GM12865 (cell line): ENCODE results near the gene DPYSL3.

ENCODE experiments used
- DNase-seq: peaks from one replicate; pipeline ENCODE4 v3.0.0; 2010; ENCODE audit warnings: low read depth
- H3K4me3 ChIP-seq: 2 replicates; pipeline ENCODE4 v1.5.1; 2011; ENCODE audit warnings: mild to moderate bottlenecking, low read depth, low read length, control low read depth
- TF ChIP-seq, protein P1 (sequence below): IDR thresholded peaks from 2 replicates; pipeline ENCODE4 v1.5.1; 2011; ENCODE audit warnings: low read length, control low read depth, low read depth, inconsistent platforms; ENCODE audit not compliant: insufficient read depth; ENCODE audit errors: missing control alignments

Gene DPYSL3

DNA sequence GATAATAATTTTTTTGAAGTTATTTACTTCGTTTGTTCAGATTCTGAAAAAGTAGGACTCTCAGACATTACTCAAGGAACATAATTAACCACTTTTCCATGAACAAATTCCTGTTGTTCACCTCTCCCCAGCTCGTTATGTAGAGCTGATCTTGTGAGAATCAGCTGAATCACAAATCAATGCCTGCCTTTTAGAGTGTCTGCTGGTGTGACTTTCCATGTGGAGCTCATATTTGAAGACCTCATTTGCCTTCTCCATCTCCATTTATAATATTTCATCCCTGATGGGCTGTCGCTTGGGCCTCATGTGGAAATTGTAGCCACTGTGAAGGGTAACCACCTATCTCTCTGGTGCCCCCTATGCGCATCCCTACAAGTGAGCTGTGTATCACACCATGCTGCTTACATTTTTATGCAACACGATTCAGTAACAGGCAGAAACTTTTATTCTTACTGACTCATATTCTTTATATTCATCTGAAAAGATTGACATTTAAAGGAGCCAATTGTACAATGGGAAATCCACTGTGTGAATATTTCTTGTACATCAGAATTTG is 163.8 kb downstream of the DPYSL3 start:
- no peak overlapping the region for H3K4me3 ChIP-seq
- no peak for DNase-seq
- TF ChIP-seq, protein P1, sequence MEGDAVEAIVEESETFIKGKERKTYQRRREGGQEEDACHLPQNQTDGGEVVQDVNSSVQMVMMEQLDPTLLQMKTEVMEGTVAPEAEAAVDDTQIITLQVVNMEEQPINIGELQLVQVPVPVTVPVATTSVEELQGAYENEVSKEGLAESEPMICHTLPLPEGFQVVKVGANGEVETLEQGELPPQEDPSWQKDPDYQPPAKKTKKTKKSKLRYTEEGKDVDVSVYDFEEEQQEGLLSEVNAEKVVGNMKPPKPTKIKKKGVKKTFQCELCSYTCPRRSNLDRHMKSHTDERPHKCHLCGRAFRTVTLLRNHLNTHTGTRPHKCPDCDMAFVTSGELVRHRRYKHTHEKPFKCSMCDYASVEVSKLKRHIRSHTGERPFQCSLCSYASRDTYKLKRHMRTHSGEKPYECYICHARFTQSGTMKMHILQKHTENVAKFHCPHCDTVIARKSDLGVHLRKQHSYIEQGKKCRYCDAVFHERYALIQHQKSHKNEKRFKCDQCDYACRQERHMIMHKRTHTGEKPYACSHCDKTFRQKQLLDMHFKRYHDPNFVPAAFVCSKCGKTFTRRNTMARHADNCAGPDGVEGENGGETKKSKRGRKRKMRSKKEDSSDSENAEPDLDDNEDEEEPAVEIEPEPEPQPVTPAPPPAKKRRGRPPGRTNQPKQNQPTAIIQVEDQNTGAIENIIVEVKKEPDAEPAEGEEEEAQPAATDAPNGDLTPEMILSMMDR = no peak

DNA sequence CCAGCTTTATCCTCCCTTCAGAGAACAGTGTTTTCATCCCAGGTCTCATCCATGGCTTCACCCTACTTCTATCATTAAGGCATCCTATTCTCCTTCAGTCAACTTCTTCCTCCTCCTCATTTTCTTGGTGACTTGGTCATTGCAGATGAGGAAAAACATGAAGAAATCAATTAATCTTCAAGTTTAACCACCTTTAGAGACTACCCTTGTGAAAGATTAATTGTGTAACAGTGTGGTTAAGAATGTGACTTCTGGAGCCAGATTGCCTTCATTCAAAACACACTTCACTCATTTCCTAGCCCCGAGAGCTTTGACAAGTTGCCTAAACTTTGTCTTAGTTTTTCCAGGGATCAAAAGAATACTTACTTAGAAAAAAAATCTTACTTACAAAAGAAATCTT is 165.0 kb downstream of the DPYSL3 start:
- no peak overlapping the region for H3K4me3 ChIP-seq
- no peak for DNase-seq
- TF ChIP-seq, protein P1 = no peak

DNA sequence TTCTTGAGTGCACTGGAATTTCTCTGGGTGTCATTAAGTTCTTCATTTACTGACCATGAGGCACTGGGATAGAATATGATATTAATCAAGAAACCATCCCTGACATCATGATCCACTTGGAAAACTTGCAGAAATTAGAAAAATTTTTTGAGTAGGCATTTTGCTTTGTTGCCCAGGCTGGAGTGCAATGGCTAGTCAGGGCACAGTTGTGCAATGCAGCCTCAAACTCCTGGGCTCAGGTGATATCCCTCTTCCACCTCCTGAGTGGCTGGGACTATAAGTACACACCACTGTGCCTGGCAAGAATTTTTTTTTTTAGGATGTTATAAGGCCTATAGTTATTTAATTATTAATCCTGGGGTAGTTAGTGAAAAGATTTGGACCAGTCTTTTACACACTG is 168.5 kb downstream of the DPYSL3 start:
- no peak overlapping the region for H3K4me3 ChIP-seq
- TF ChIP-seq, protein P1 = no peak
- no peak for DNase-seq

DNA sequence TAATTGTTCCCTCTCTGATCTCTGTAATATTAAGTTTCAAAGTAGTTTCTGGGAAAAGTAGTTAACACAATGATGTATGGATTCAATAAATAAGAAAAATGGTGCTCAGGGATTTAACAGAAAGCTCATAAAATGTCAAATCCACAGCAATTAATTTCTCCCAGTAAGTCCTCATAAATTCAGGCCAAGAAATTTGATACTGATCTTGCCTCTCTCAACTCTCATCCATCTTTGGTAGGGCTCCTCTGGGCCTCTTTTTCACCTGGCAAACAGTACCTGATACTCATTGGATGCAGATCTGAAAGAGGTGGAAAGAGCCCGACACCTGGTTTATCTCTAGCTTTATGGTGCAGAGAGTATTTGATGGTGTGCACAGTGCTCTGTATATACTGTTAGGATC is 168.9 kb downstream of the DPYSL3 start:
- TF ChIP-seq, protein P1 = no peak
- no peak overlapping the region for H3K4me3 ChIP-seq
- DNase-seq = no peak
